ENCODE results near the gene NFIX.
A peak's percentile ranks its signal among the peaks of the same experiment; 100 is the strongest.

The NFIX gene

GRCh38 chr19:13110099-13110610, 114.9 kb downstream of the NFIX start:
- DNase-seq: no peak
- Mint-ChIP-seq H3K4me3 (no peak overlapping the region), H3K9me3 (no peaks in the 10 kb centered on the region), H3K4me1 (peaks cover 23% of the 10 kb centered on the region), H3K27me3 (no peaks in the 10 kb centered on the region), H3K27ac (no peak overlapping the region), H3K36me3 (ENCODE audit: low read depth) (peaks cover 29% of the 10 kb centered on the region)
- ATAC-seq: no peak

GRCh38 chr19:13112555-13112954, 117.3 kb downstream of the NFIX start:
- H3K27ac Mint-ChIP-seq: no peak overlapping the region
- peaks cover 31% of the 10 kb centered on the region for H3K36me3 Mint-ChIP-seq (ENCODE audit: low read depth)
- H3K4me3 Mint-ChIP-seq: no peak overlapping the region
- no peak for ATAC-seq
- DNase-seq: no peak
- H3K9me3 Mint-ChIP-seq: no peaks in the 10 kb centered on the region
- H3K4me1 Mint-ChIP-seq: peaks cover 30% of the 10 kb centered on the region
- H3K27me3 Mint-ChIP-seq: peaks cover 2% of the 10 kb centered on the region

GRCh38 chr19:13115936-13116281, 120.6 kb downstream of the NFIX start:
- ATAC-seq (no peak), DNase-seq (no peak)
- peaks cover 35% of the 10 kb centered on the region for H3K36me3 Mint-ChIP-seq (ENCODE audit: low read depth)
- H3K27me3 Mint-ChIP-seq: peaks cover 2% of the 10 kb centered on the region
- peak overlapping the region; percentile 90 for H3K4me3 Mint-ChIP-seq
- H3K9me3 Mint-ChIP-seq: no peaks in the 10 kb centered on the region
- H3K4me1 Mint-ChIP-seq: peaks cover 52% of the 10 kb centered on the region
- H3K27ac Mint-ChIP-seq: peak overlapping the region; percentile 97

GRCh38 chr19:13116282-13117175, 121.3 kb downstream of the NFIX start, which contains the start of gene TRMT1:
Gene TRMT1 (minus strand): TSS chr19:13116740. CDS start chr19:13116399, 341 bp downstream.
- peak within 1 kb of the TSS; percentile 97 for H3K27ac Mint-ChIP-seq
- H3K27me3 Mint-ChIP-seq: peaks cover 2% of the 10 kb centered on the region
- peak; percentile 39 for ATAC-seq
- peaks cover 58% of the 10 kb centered on the region for H3K4me1 Mint-ChIP-seq
- H3K4me3 Mint-ChIP-seq: peak within 1 kb of the TSS; percentile 90
- peaks cover 38% of the 10 kb centered on the region for H3K36me3 Mint-ChIP-seq (ENCODE audit: low read depth)
- DNase-seq: peak; percentile 94
- H3K9me3 Mint-ChIP-seq: no peaks in the 10 kb centered on the region

- no peak for ATAC-seq
- peaks cover 39% of the 10 kb centered on the region for H3K36me3 Mint-ChIP-seq (ENCODE audit: low read depth)
- peak overlapping the region; percentile 97 for H3K27ac Mint-ChIP-seq
- peaks cover 66% of the 10 kb centered on the region for H3K4me1 Mint-ChIP-seq
- no peak for DNase-seq
- no peaks in the 10 kb centered on the region for H3K9me3 Mint-ChIP-seq
- peaks cover 2% of the 10 kb centered on the region for H3K27me3 Mint-ChIP-seq
- H3K4me3 Mint-ChIP-seq: peak overlapping the region; percentile 90
Observed at GRCh38 chr19:13117176-13117771, 122.0 kb downstream of the NFIX start.

GRCh38 chr19:13117772-13118423, 122.6 kb downstream of the NFIX start, which contains the start of gene NACC1:
Gene NACC1 (plus strand): TSS chr19:13118264. CDS start chr19:13135208, 16,944 bp downstream.
- Mint-ChIP-seq H3K36me3 (ENCODE audit: low read depth) (peaks cover 39% of the 10 kb centered on the region), H3K27me3 (peaks cover 2% of the 10 kb centered on the region), H3K9me3 (no peaks in the 10 kb centered on the region), H3K27ac (peak within 1 kb of the TSS; percentile 97), H3K4me1 (peaks cover 72% of the 10 kb centered on the region), H3K4me3 (peak within 1 kb of the TSS; percentile 90)
- DNase-seq: peak; percentile 92
- peak; percentile 77 for ATAC-seq

GRCh38 chr19:13118424-13119193, 123.3 kb downstream of the NFIX start:
- Mint-ChIP-seq H3K27ac (peak overlapping the region; percentile 74), H3K27me3 (peaks cover 2% of the 10 kb centered on the region), H3K4me1 (peaks cover 73% of the 10 kb centered on the region), H3K36me3 (ENCODE audit: low read depth) (peaks cover 35% of the 10 kb centered on the region), H3K4me3 (peak overlapping the region; percentile 82), H3K9me3 (no peaks in the 10 kb centered on the region)
- DNase-seq: peak; percentile 64
- ATAC-seq: no peak

- H3K27me3 Mint-ChIP-seq: peaks cover 2% of the 10 kb centered on the region
- peak overlapping the region; percentile 74 for H3K27ac Mint-ChIP-seq
- ATAC-seq (no peak), DNase-seq (no peak)
- peaks cover 30% of the 10 kb centered on the region for H3K36me3 Mint-ChIP-seq (ENCODE audit: low read depth)
- H3K4me1 Mint-ChIP-seq: peaks cover 68% of the 10 kb centered on the region
- H3K9me3 Mint-ChIP-seq: no peaks in the 10 kb centered on the region
- peak overlapping the region; percentile 82 for H3K4me3 Mint-ChIP-seq
Observed at GRCh38 chr19:13119627-13120026, 124.4 kb downstream of the NFIX start.

GRCh38 chr19:13120031-13120430, 124.8 kb downstream of the NFIX start:
- H3K4me1 Mint-ChIP-seq: peaks cover 66% of the 10 kb centered on the region

GRCh38 chr19:13120817-13121216, 125.5 kb downstream of the NFIX start:
- DNase-seq (no peak), ATAC-seq (no peak)
- peak overlapping the region; percentile 47 for H3K4me3 Mint-ChIP-seq
- H3K27ac Mint-ChIP-seq: peak overlapping the region; percentile 81
- H3K4me1 Mint-ChIP-seq: peaks cover 59% of the 10 kb centered on the region
- H3K36me3 Mint-ChIP-seq (ENCODE audit: low read depth): peaks cover 27% of the 10 kb centered on the region
- H3K9me3 Mint-ChIP-seq: no peaks in the 10 kb centered on the region
- peaks cover 2% of the 10 kb centered on the region for H3K27me3 Mint-ChIP-seq

More at GRCh38 chr19:13120031-13120430, 124.8 kb downstream of the NFIX start:
- ATAC-seq: no peak
- DNase-seq: no peak
- no peaks in the 10 kb centered on the region for H3K9me3 Mint-ChIP-seq
- peaks cover 2% of the 10 kb centered on the region for H3K27me3 Mint-ChIP-seq
- H3K4me3 Mint-ChIP-seq: peak overlapping the region; percentile 82
- peaks cover 29% of the 10 kb centered on the region for H3K36me3 Mint-ChIP-seq (ENCODE audit: low read depth)
- peak overlapping the region; percentile 81 for H3K27ac Mint-ChIP-seq

GRCh38 chr19:13121551-13122274, 126.4 kb downstream of the NFIX start:
- H3K4me3 Mint-ChIP-seq: peak overlapping the region; percentile 47
- peaks cover 59% of the 10 kb centered on the region for H3K4me1 Mint-ChIP-seq
- no peaks in the 10 kb centered on the region for H3K27me3 Mint-ChIP-seq
- ATAC-seq (peak; percentile 6), DNase-seq (peak; percentile 45)
- H3K36me3 Mint-ChIP-seq (ENCODE audit: low read depth): peaks cover 27% of the 10 kb centered on the region
- no peaks in the 10 kb centered on the region for H3K9me3 Mint-ChIP-seq
- H3K27ac Mint-ChIP-seq: peak overlapping the region; percentile 81

- H3K4me1 Mint-ChIP-seq: peaks cover 58% of the 10 kb centered on the region
- peak; percentile 25 for ATAC-seq
- H3K27me3 Mint-ChIP-seq: no peaks in the 10 kb centered on the region
- H3K27ac Mint-ChIP-seq: peak overlapping the region; percentile 81
- H3K36me3 Mint-ChIP-seq (ENCODE audit: low read depth): peaks cover 29% of the 10 kb centered on the region
- H3K9me3 Mint-ChIP-seq: no peaks in the 10 kb centered on the region
- peak overlapping the region; percentile 47 for H3K4me3 Mint-ChIP-seq
- DNase-seq: no peak
Observed at GRCh38 chr19:13122275-13122878, 127.1 kb downstream of the NFIX start.

Measured in activated naive CD8-positive, alpha-beta T cell treated with anti-CD3 and anti-CD28 coated beads, Interleukin-2, amount 50 U/mL, for 24 hours (primary cell).